Activated gamma-delta T cell treated with Interleukin-2 at 50 U/mL for 16 hours (primary cell): ENCODE measurements around the gene SEL1L.
"Not testable (repeated sequence)": the region's sequence is repeated elsewhere in the genome, so short reads cannot be mapped to it uniquely, and the experiment has no call there.

Experiments
- DNase-seq: peaks from one replicate; pipeline ENCODE4 v3.0.0-alpha.2; 2020

Gene SEL1L

DNA sequence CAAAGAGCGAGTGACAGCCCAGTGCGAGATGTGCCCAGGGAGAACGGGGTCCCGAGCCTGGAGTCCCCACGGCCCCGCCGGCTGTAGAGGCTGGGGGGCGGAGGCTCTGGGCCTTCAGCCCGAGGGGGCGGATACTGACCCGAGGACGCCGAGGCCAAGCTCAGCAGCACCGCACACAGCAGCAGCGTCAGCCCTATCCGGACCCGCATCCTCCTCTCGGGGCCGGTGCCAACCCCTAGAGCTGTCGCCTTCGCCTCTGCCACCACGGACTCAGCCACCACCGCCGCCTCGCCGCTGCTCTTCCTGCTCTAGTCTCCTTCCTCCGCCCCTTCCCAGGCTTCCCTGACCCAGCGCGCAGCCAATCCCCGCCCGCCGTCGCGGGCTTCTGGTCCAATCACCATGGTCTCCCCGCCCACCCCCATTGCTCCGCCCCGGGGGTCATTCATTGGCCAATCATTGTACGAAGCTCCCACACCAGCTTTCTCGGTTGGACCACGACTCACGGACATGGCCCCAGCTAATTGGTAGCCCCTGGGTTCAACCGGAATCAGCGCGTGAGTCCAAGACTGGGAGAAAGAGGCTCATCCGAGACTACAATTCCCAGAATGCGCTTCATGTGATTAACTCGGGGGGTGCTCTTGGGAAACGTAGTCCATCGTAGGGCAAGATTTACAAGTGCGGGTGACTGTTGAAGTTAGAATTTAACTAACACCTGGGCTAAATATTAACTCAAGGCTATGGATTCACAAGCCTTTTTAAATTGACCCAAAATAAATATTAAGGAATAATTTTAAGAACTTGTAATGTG is at the start of gene SEL1L:
TSS of gene SEL1L (minus strand) at position 318 of the 808 bp plus-strand sequence. CDS start at position 209, 109 bp downstream.
- DNase-seq = peak; percentile 100

DNA sequence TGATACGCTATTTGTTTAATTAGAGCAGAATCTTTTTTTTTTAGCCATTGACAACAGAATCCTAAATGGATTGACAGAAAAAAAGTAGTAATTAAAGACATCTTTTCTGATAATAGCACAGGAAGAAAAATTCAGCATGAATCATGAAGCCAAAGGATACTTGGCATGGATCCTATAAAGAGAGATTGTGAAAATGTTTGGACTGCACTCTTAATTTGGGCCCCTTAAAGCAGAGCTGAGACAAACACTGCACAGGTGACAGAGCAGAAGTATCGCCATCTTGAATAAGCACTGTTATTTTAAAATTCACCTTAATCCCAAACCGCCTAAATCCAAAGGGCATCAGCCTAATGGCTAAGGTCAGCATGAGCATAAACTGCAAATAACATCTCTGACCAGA is 48.8 kb upstream of the SEL1L start:
- DNase-seq = no peak

DNA sequence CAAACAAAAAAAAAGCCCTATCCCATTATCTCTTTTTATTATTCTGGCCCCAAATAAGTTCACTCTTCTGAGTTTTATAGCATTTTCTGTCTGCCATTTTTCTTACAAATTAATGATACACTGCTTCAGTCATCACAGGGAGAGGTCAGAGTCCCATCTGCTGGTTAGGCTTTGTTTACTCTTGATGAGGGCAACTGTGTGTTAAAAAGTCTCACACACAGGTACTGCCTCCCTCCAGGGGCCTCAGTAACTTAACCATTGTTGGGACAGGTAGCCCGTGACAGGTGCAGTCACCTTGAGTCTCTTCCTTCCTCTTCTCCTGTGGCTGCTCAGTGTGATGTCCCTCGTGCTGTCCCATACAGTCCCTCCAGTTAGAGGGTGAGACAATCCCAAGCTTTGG is 45.5 kb upstream of the SEL1L start:
- DNase-seq = no peak

GRCh38 chr14:81571437-81571836 is 37.8 kb upstream of the SEL1L start:
- DNase-seq = no peak

DNA sequence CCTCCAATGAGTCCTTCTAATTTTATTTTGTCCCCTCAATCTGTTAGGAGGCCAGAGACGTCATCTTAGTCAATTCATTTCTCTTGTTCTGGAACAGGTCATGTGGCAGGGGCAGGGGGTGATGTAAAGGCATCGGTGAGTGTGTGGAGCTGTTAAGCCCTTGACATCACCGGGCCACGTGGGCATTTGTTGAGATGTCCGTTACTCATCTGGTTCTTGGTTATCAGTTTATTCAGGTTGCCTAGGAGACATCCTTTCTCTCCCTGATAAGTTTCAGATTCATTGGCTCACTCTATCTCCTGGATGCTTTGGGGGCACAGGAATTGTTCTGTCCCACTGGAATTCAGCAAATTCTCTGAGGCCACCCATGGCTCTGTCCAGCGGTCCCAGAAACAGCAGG is 33.6 kb upstream of the SEL1L start:
- DNase-seq = no peak

GRCh38 chr14:81565441-81566290 is 32.0 kb upstream of the SEL1L start:
- DNase-seq = no peak

DNA sequence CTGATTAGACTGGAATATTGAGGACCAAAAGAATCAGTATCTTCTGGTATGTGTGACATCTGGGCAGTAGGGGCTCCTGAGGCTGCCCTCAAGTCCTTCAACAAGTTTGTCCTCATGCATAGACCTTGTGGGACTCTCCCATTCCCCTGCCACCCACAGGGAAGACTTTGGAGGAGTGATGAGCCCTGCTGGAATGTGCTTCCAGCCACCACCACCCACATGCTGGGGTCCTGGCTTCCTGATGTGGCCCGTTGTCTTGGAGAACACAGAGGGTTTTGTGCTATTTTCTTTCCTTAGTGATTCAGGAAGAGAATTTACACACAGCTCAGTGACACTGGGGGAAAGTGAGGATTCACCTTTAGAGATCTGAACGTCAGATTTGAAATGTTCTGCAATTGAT is 29.2 kb upstream of the SEL1L start:
- no peak for DNase-seq

- no peak for DNase-seq
Measured at GRCh38 chr14:81561084-81561775, 27.6 kb upstream of the SEL1L start.

GRCh38 chr14:81559385-81559784 is 25.7 kb upstream of the SEL1L start:
- DNase-seq = no peak

GRCh38 chr14:81557146-81557545 is 23.5 kb upstream of the SEL1L start:
- no peak for DNase-seq

DNA sequence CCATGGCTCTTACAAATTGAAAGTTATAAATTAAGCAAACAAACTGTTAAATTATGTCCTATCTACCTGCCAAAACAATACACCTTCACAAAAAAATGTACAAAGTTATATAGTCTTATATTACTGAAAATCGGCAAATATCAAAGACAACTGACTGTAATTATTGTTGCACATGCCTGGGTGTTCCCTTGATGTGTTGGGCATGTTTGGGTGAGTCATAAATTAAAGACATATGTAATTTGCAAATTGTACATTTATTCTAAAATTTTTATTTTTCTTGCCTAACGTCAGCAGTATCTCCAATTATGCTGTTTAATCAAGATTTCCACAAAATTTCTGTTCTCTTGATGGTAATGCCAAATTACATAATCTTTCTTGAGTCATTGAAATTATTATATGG is 22.0 kb upstream of the SEL1L start:
- no peak for DNase-seq

- DNase-seq = no peak
Measured at GRCh38 chr14:81555051-81555450, 21.4 kb upstream of the SEL1L start.

- no peak for DNase-seq
Measured at GRCh38 chr14:81551471-81551870, 17.8 kb upstream of the SEL1L start.

DNA sequence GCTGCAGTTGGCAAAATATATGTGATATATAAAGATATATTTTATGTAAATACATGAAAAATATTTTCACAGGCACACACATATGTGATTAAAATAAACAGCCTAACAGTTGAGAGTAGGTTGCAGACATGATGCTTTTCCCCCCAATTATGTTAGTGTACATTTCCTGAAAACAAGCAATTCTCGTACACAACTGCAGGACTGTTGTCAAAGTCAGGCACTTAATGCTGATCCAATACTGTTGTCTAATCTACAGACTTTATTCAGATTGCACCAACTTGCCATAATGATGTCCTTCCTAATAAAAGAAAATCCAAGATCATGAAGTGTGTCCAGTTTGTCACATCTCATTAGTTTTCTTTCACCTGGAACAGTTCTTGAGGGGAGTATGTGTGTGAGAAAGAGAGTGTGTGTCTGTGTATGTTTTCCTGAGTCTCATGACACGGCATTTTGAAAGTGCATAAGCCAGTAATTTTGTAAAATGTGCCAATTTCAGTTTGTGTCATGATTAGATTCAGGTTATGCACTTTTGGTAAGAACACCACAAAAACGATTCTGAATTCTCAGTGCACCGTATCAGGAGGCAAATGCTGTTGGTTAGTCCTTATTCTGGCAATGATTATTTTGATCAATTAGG is 16.5 kb upstream of the SEL1L start:
- DNase-seq = no peak

DNA sequence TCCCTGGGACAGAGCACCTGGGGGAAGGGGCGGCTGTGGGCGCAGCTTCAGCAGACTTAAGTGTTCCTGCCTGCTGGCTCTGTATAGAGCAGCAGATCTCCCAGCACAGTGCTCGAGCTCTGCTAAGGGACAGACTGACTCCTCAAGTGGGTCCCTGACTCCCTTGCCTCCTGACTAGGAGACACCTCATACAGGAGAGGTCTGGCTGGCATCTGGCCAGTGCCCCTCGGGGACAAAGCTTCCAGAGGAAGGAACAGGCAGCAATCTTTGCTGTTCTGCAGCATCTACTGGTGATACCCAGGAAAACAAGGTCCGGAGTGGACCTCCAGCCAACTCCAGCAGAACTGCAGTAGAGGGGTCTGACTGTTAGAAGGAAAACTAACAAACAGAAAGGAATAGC is 7.6 kb upstream of the SEL1L start:
- DNase-seq = not testable (repeated sequence)

- no peak for DNase-seq
Measured at GRCh38 chr14:81537193-81537592, 3.5 kb upstream of the SEL1L start.

GRCh38 chr14:81536241-81536771 is 2.7 kb upstream of the SEL1L start:
- no peak for DNase-seq

DNA sequence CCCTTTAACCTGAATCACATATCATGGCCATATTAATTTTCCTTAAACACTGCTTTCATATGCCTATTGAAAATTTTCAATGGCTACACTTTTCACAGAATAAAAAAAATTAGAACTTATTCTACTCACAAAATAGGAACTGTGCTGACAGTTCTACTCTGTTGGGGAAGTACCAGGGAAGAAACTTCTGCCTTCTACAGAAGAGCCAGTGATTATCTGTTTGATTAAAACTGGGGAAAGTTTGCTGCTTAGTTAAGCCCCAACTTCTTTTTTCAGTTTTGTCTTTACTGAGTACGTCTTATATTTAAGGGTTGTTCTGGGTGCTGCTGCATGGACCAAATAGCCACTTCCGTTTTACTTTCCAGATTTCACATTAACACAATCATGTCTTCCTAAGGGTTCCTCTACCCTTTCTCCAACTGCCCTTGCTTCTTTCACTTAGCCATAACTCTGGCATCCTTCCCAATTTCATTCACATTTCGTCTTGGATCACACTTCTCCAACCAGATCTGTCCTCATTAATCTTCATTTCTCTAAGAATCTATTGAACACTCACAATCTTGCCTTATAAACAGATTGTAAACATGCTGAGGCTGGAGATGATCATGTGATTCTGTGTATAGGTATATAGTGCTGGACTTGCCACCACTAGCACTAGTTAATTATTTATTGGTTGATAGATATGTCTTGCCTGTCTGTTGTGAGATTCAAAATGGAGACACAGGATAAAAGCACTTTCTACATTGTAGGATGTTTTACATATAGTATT is 1.9 kb upstream of the SEL1L start:
- no peak for DNase-seq

- no peak for DNase-seq
Measured at GRCh38 chr14:81534510-81535074, 939 bp upstream of the SEL1L start.

DNA sequence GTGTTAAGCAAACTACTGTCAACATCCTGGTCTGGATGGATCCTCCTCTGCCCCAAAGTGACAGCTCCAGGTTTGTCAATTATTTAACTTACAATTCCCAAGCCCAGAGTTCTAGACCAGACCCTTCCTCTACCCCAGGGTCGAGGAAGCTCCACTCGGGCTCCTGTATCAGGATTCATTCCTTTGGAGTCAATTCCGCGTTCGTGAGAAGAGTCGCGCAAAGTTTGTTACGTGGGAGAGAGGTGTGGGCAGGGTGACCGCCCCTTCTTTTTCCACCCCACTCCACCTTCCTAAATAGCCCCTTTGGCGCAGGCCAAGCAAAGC is 479 bp downstream of the SEL1L start:
- DNase-seq = no peak

DNA sequence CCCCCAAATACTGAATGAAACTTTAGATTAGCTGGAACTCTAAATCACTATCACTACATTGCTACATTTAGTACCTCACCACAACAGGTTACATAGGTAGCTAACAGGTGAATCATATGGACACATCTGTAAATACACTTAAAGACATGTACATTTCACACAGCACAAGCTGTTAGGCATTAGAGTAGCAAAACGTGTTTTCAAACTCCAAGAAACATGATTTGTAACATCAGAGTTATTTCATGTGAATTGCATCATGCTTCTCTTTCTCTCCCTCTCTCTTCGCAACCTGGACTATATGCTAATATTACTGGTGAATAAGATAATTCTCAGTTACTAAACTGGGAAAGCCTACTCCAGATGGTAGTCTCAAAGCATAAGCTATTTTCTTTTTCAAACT is 4.3 kb downstream of the SEL1L start:
- DNase-seq = no peak

DNA sequence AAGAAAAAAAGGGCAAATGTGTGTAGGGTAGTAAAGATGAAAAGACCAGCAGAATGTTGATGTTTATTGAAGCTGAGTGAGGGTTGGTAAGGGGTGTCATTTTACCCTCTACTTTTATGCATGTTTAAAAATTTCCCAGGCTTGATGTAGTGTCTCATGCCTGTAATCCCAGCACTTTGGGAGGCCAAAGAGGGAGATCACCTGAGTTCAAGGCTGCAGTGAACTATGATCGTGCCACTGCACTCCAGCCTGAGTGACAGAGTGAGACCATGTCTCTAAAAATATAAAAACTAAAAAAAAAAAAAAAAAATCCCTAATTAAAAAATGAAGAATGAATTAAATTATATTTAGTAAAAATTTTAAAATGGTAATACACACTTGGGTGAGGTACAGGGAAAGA is 8.5 kb downstream of the SEL1L start:
- DNase-seq = no peak
